Subcutaneous preadipocyte (primary cell): ENCODE measurements around the gene DNAJC9. TPM values are rescaled to one million over a fixed set of nuclear protein-coding genes. Genes with fewer than 3 reads are reported as not detected.

Source experiments
- small RNA-seq: library from RNA; depleted of rRNA; stranded (forward); fragments of <200 nt; gene quantifications from one replicate; pipeline ENCODE3, GENCODE V24; 2012
- total RNA-seq: library from RNA; depleted of rRNA; stranded (reverse); fragments of >200 nt; gene quantifications from 2 replicates; pipeline ENCODE4 v1.2.3, GENCODE V29; 2012

The DNAJC9 gene
- 24.6 and 35.8 TPM in 2 replicates for total RNA-seq

DNA sequence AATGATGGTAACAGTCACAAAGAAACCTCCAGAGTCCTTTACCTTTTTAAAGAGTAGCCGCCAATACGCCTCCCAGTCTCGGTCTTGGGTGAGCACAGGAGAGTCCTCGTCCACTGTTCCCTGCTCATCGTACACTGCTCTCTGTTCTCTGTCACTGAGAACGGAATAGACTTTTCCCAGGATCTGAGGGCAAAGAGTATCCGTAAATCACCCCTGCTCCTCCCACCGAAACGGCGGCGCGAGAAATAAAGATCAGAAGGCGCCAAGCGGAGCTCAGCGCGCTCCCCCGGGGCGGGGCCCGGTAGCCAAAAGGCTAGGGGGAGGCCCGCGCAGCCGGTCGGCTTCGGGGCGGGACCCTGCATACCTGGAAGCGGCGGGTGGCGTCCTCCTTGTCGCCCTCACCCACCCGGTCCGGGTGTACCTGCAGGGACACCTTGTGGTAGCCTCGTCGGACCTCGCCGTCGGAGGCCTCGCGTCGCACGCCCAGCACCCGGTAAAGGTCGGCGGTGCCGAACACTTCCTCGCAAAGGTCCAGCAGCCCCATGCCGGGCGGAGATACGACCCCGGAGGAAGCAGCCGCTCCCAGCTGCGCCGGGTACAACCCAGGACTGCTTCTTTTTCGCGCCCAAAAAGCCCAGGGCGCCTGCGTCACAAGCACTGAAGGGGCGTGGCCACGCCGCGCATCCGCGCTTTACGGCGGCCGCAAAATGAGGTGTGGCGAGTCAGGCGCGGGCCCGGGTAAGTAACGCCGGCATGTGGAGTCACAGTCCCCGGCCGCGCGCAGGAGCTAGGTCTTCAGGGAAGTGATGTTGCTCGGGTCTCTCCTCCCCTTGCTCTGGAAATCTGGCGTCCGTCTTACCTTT lies at the start of gene DNAJC9:
TSS of gene DNAJC9 (minus strand) at position 610 of the 863 bp plus-strand sequence. CDS start at position 544, 66 bp downstream.

DNA sequence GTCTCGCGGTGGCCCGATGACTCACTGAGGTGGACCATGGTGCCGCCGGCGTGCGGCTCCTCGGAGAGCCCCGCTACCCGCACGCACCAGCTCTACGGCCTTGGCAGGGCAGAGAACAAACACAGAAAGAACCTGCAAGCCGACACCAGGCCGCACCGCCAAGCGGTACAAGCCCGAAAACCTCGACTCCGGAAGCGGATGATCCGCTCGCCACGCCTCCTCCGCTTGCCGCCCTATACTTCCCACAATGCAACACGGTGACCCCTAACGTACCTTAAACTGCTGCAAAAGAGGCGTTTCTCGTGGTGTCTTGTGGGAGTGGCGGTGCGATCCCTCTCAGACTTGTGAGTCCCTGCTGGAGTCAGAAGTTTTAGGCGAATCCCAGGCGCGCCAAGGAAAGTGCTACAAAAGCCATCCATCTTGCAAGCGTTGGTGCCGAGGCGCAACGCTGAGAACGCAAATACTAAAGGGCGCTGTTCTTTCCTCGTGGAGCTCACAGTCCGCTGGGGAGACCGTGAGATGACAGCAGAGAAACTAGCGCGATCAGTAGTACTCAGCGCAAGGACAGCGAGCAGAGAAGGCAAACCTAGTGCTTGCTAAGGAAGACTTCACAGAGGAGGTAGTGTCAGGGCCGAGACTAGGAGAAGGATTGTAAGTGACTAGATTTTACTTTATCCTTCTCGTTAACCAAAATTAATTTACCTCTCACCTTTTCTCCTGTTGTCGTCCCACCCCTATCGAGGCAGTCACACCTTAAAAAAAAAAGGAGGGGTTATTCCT lies 5.6 kb upstream of the DNAJC9 start, which contains the start of gene MRPS16:
TSS of gene MRPS16 (minus strand) at position 200 of the 780 bp plus-strand sequence. CDS start at position 38, 162 bp downstream.

Small RNA genes within 50 kb of the gene (small RNA-seq; reads per million reads assigned to genes)
- gene RF00019: not detected
- not detected for gene RNU6-833P

Other genes starting within 250 kb of the DNAJC9 start
- gene P4HA1, start 150.4 kb downstream of the DNAJC9 start, total RNA-seq: 135 and 144 TPM in 2 replicates
- gene NUDT13, start 136.8 kb downstream of the DNAJC9 start, total RNA-seq: 1.2 and 2.9 TPM in 2 replicates
- 29.4 and 34.8 TPM in 2 replicates for gene ECD, start 79.2 kb downstream of the DNAJC9 start, total RNA-seq
- 22.9 and 23.5 TPM in 2 replicates for gene FAM149B1, start 79.1 kb downstream of the DNAJC9 start, total RNA-seq
- gene MRPS16, start 5.4 kb upstream of the DNAJC9 start, total RNA-seq: 73.5 and 93.4 TPM in 2 replicates
- gene CFAP70, start 111.6 kb upstream of the DNAJC9 start, total RNA-seq: 0.39 and 0.73 TPM in 2 replicates
- 116 and 146 TPM in 2 replicates for gene ANXA7, start 166.8 kb upstream of the DNAJC9 start, total RNA-seq
- 1.5 and 2.5 TPM in 2 replicates for gene MSS51, start 186.3 kb upstream of the DNAJC9 start, total RNA-seq
- gene PPP3CB, start 248.8 kb upstream of the DNAJC9 start, total RNA-seq: 23.3 and 25.7 TPM in 2 replicates